ENCODE results near the gene ATP8B4.

The ATP8B4 gene

DNA sequence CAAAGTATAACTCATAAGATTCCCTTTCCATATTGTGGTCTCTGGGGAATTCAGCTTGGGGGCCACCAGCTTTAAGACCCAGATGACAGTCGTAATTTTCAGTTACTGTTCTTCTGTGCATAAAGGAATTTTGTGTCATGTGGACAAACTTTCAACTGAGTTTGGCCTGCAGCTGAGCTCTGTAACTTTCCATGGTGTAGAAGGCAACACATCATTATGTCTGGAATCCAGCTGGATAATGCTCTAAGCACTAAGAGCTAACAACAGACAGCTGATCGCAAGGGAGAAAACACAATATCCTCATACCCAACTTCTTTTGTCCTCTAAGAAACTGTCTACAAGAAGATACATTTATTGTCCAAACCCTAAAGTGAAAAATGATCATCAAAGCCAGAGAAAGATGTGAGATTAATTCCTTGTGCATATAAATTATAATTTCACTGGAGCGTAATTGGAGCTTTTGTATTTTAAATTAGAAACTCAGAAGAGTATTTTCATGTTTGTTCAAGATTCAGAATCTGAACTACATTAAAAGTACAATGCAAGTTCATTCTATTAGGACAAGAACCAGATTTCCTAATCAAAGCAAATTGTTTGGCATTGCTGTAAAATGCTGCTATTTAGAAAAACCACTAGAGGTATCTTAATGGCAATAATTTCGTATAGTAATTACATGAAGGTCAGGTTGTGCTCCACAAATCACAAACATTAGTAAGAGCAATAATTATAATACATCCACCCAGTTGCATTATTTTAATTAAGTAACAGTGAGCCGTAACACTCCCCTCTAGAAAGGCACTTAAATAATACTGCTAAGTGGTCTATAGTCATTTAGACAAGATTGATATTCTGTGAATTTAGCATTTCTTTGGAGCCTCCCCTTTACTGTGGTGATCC, 218.8 kb downstream of the ATP8B4 start:
- Histone ChIP-seq H2AFZ (ENCODE audit: low read depth) (no peak overlapping the region), H3K4me3 (IDR thresholded peaks at IDR 0.05; ENCODE audit: insufficient read depth, low read depth, low read length) (no peak overlapping the region), H3K4me2 (no peak overlapping the region), H3K9ac (no peak overlapping the region), H4K20me1 (ENCODE audit: insufficient read depth) (no peaks in the 10 kb centered on the region), H3K27me3 (ENCODE audit: insufficient read depth, low read depth) (no peaks in the 10 kb centered on the region), H3K79me2 (ENCODE audit: insufficient read depth, low read depth) (no peaks in the 10 kb centered on the region), H3K27ac (no peak overlapping the region), H3K36me3 (ENCODE audit: insufficient read depth) (no peaks in the 10 kb centered on the region), H3K4me1 (ENCODE audit: low read depth, poor library complexity, severe bottlenecking) (no peaks in the 10 kb centered on the region)
- no peak for TF ChIP-seq CTCF (conservative IDR thresholded peaks at IDR 0.05; ENCODE audit: low read depth, low read length)

DNA sequence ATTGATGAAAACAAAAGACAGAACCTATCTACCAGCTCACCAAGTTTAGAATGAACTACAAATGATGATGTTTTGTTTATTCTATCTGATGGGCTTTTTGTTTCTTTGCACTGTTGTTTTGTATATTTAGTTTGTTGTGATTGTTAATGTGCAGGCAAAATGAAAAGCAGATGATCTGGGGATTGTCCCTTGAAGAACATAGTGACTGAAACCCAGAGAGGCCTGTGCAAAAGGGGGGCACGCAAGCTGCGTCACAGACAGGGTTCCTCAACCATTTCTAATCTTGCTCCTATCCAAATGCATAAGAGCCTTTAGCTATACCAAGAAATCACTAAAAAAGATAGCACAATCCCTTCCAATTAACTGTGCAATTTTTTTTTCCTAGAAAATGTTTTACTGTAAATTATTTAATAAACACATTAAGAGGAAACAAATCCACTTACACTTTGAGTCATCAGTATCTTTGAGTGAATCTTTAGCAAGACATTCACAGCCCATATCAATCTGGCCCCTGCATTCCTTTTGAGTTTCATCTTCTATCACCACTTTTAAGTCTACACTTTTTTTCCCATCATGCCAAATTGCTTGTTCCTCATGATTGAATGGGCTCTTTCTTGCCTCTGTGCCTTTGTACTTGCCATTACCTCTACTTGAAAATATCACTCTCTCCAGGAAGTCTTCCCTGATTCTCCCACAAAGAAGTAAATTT, 220.3 kb downstream of the ATP8B4 start:
- Histone ChIP-seq H3K4me1 (ENCODE audit: low read depth, poor library complexity, severe bottlenecking) (no peaks in the 10 kb centered on the region), H3K4me2 (no peak overlapping the region), H3K4me3 (IDR thresholded peaks at IDR 0.05; ENCODE audit: insufficient read depth, low read depth, low read length) (no peak overlapping the region), H3K9ac (no peak overlapping the region), H3K36me3 (ENCODE audit: insufficient read depth) (no peaks in the 10 kb centered on the region), H3K27me3 (ENCODE audit: insufficient read depth, low read depth) (no peaks in the 10 kb centered on the region), H3K79me2 (ENCODE audit: insufficient read depth, low read depth) (no peaks in the 10 kb centered on the region), H2AFZ (ENCODE audit: low read depth) (no peak overlapping the region), H4K20me1 (ENCODE audit: insufficient read depth) (no peaks in the 10 kb centered on the region), H3K27ac (no peak overlapping the region)
- TF ChIP-seq CTCF (conservative IDR thresholded peaks at IDR 0.05; ENCODE audit: low read depth, low read length), result no peak

- Histone ChIP-seq H3K36me3 (ENCODE audit: insufficient read depth) (no peaks in the 10 kb centered on the region), H4K20me1 (ENCODE audit: insufficient read depth) (no peaks in the 10 kb centered on the region)
These were observed 220.9 kb downstream of the ATP8B4 start for GRCh38 chr15:49898097-49898496.

More at GRCh38 chr15:49898097-49898496, 220.9 kb downstream of the ATP8B4 start:
- Histone ChIP-seq H3K4me3 (IDR thresholded peaks at IDR 0.05; ENCODE audit: insufficient read depth, low read depth, low read length) (no peak overlapping the region), H3K4me1 (ENCODE audit: low read depth, poor library complexity, severe bottlenecking) (no peaks in the 10 kb centered on the region), H3K27me3 (ENCODE audit: insufficient read depth, low read depth) (no peaks in the 10 kb centered on the region), H3K9ac (no peak overlapping the region), H3K27ac (no peak overlapping the region), H3K4me2 (no peak overlapping the region), H3K79me2 (ENCODE audit: insufficient read depth, low read depth) (no peaks in the 10 kb centered on the region), H2AFZ (ENCODE audit: low read depth) (no peak overlapping the region)
- no peak for TF ChIP-seq CTCF (conservative IDR thresholded peaks at IDR 0.05; ENCODE audit: low read depth, low read length)

All from KMS-11 (cell line).